ENCODE measurements around the gene APOBEC2.
A peak's percentile ranks its signal among the peaks of the same experiment; 100 is the strongest.

The APOBEC2 gene

DNA sequence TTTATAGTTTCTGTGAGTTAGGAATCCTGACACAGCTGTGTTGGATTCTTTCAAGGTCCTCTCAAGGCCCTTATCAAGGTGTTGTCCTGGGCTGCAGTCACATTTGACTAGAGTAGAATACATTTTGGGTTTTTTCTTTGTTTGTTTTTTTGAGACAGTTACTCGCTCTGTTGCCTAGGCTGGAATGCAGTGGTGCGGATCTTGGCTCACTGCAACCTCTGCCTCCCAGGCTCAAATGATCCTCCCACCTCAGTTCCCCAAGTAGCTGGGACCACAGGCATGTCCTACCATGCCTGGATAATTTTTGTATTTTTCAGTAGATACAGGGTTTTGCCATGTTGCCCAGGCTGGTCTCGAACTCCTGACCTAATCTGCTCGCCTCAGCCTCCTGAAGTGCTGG, 35.4 kb downstream of the APOBEC2 start:
- peaks cover 24 to 34% of the 10 kb centered on the region in 2 donors for H3K36me3 ChIP-seq (ENCODE audit: control insufficient read depth in 2 of 2, insufficient read depth in 2 of 2, low read length in 2 of 2)

DNA sequence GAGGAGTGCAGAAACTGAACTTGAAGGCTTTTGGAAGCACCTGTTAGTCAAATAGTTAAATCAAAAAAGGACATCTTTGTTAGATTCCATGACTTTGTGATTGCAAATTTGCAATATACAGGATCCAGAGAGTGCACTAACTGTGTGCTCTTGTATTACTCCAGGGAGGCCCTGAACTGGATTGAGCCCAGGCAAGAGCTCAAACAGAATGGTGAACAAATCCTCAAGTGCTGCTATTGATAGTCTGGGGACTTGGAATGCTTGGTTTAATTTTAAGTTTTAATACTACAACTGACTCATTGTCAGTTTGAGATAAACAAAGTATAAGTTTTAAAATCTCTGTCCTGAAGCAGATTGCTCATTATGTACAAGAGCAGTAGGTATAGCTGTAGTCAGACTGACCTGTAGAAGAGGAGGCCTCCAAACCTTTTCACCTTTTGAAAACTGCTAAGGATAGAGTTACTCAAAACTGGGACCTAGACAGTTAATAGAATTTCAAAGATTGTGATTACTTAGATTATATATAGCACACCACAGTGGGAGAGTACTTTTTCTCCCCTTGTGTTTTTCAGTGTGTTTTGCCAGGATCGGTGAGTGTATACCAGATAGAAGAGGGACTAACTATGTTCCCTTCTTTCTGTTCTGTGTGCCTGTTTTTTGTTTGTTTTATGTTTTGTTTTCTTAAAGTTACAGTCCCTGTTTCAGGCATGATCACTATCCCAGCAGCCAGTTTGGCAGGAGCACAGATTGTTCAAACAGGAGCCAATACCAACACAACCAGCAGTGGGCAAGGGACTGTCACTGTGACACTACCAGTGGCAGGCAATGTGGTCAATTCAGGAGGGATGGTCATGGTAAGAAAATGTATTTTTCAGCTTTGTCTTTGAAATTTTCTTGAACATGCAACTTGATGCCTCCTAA, 38.1 kb downstream of the APOBEC2 start:
- no peak overlapping the region for H3K27ac ChIP-seq (ENCODE audit: low read length)
- H3K27me3 ChIP-seq (ENCODE audit: control insufficient read depth in 1 of 2, insufficient read depth in 2 of 2, low read length in 2 of 2): no peaks in the 10 kb centered on the region
- peaks cover 43 to 48% of the 10 kb centered on the region in 2 donors for H3K36me3 ChIP-seq (ENCODE audit: control insufficient read depth in 2 of 2, insufficient read depth in 2 of 2, low read length in 2 of 2)
- no peaks in the 10 kb centered on the region for H3K9me3 ChIP-seq (ENCODE audit: control insufficient read depth in 2 of 2, low read length in 2 of 2)
- H3K9ac ChIP-seq (ENCODE audit: low read length in 2 of 2): no peak overlapping the region
- H3K4me3 ChIP-seq (ENCODE audit: low read length in 2 of 2): no peak overlapping the region
- H3K4me1 ChIP-seq (ENCODE audit: control insufficient read depth, insufficient read depth, low read length): no peaks in the 10 kb centered on the region

More for the DNA sequence above, 35.4 kb downstream of the APOBEC2 start:
- no peaks in the 10 kb centered on the region for H3K27me3 ChIP-seq (ENCODE audit: control insufficient read depth in 1 of 2, insufficient read depth in 2 of 2, low read length in 2 of 2)
- H3K9me3 ChIP-seq (ENCODE audit: control insufficient read depth in 2 of 2, low read length in 2 of 2): no peaks in the 10 kb centered on the region
- H3K4me1 ChIP-seq (ENCODE audit: control insufficient read depth, insufficient read depth, low read length): no peaks in the 10 kb centered on the region
- H3K27ac ChIP-seq (ENCODE audit: low read length): no peak overlapping the region
- H3K4me3 ChIP-seq (ENCODE audit: low read length in 2 of 2): no peak overlapping the region
- H3K9ac ChIP-seq (ENCODE audit: low read length in 2 of 2): no peak overlapping the region

DNA sequence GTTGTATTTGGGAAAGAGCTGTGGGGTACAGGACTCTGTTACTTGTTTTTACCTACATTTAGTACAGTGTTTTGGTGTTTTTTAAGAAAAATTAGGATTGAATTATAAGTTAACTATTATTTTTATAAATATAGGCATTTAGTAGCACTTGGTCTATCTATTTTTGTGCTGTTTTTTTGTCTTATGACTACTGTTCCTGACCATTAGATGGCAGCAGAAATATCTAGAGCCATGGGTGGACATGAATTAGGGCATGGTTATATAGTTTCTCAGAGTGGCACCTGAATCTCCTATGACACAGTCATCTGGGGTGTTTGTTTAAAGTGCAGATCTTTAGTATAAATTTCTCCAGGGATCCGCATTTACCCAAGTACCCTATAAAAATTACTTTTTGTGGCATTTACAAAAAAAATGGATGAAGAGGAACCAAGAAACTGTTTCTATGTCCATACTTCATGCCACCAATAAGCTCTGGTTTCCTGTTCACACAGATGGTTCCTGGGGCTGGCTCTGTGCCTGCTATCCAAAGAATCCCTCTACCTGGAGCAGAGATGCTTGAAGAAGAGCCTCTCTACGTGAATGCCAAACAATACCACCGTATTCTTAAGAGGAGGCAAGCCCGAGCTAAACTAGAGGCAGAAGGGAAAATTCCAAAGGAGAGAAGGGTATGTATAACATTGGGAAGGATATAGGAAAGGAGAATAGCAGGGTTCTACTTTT, 39.6 kb downstream of the APOBEC2 start:
- Histone ChIP-seq H3K4me1 (ENCODE audit: control insufficient read depth, insufficient read depth, low read length) (no peaks in the 10 kb centered on the region), H3K4me3 (ENCODE audit: low read length in 2 of 2) (no peak overlapping the region), H3K9me3 (ENCODE audit: control insufficient read depth in 2 of 2, low read length in 2 of 2) (no peaks in the 10 kb centered on the region), H3K36me3 (ENCODE audit: control insufficient read depth in 2 of 2, insufficient read depth in 2 of 2, low read length in 2 of 2) (peaks cover 55 to 59% of the 10 kb centered on the region in 2 donors), H3K27me3 (ENCODE audit: control insufficient read depth in 1 of 2, insufficient read depth in 2 of 2, low read length in 2 of 2) (no peaks in the 10 kb centered on the region), H3K9ac (ENCODE audit: low read length in 2 of 2) (no peak overlapping the region), H3K27ac (ENCODE audit: low read length) (no peak overlapping the region)

DNA sequence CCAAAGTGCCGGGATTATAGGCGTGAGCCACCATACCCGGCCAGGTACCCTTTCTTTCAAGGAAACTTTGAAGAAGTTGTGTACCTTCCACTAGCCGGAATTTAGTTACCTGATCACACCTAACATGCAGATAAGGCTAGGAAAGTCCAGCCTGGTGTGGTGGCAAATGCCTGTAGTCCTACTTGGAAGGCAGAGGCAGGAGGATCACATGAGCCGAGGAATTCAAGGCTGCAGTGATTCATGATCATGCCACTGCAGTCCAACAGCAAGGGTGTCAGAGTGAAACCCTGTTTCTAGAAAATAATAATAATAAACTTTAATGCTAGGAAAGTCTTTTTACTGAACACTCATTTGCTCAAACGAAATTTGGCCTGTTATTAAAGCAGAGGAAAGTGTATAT, 40.7 kb downstream of the APOBEC2 start:
- no peak overlapping the region for H3K4me3 ChIP-seq (ENCODE audit: low read length in 2 of 2)
- H3K9ac ChIP-seq (ENCODE audit: low read length in 2 of 2): no peak overlapping the region
- H3K36me3 ChIP-seq (ENCODE audit: control insufficient read depth in 2 of 2, insufficient read depth in 2 of 2, low read length in 2 of 2): peaks cover 63 to 66% of the 10 kb centered on the region in 2 donors

DNA sequence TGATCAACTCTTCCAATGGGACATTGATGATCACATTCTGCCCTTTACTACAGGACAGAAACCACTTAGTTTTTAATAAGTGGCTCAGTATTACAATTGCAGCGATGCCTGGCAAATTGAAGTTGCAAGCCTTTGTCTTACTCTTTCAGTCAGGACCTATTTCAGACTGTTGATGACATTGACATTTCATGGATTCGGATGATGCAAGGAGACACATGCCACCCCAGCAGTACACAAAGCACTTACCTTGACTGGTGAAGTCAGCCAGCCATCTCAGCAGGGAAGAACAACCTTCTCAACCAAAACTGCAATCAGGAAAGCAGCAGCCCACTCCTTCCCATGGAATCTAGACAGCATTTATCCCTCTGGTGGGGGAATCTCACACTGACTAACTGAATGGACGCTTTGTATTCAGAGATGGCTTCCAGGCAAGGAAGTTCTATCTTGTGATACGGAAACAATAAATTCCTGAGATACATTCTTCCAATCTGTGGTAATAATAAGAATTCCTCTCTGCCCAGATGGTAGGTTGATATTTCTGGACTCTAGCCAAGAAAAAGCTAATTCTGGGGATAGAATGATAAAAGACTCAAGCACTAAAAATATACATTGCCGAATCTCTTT, 44.6 kb downstream of the APOBEC2 start:
- Histone ChIP-seq H3K27me3 (ENCODE audit: control insufficient read depth in 1 of 2, insufficient read depth in 2 of 2, low read length in 2 of 2) (no peaks in the 10 kb centered on the region), H3K36me3 (ENCODE audit: control insufficient read depth in 2 of 2, insufficient read depth in 2 of 2, low read length in 2 of 2) (peaks cover 47 to 58% of the 10 kb centered on the region in 2 donors), H3K4me3 (ENCODE audit: low read length in 2 of 2) (no peak overlapping the region), H3K9me3 (ENCODE audit: control insufficient read depth in 2 of 2, low read length in 2 of 2) (no peaks in the 10 kb centered on the region), H3K27ac (ENCODE audit: low read length) (no peak overlapping the region), H3K9ac (ENCODE audit: low read length in 2 of 2) (no peak overlapping the region), H3K4me1 (ENCODE audit: control insufficient read depth, insufficient read depth, low read length) (no peaks in the 10 kb centered on the region)

More for the DNA sequence above, 40.7 kb downstream of the APOBEC2 start:
- Histone ChIP-seq H3K27ac (ENCODE audit: low read length) (no peak overlapping the region), H3K27me3 (ENCODE audit: control insufficient read depth in 1 of 2, insufficient read depth in 2 of 2, low read length in 2 of 2) (no peaks in the 10 kb centered on the region), H3K9me3 (ENCODE audit: control insufficient read depth in 2 of 2, low read length in 2 of 2) (no peaks in the 10 kb centered on the region), H3K4me1 (ENCODE audit: control insufficient read depth, insufficient read depth, low read length) (no peaks in the 10 kb centered on the region)

DNA sequence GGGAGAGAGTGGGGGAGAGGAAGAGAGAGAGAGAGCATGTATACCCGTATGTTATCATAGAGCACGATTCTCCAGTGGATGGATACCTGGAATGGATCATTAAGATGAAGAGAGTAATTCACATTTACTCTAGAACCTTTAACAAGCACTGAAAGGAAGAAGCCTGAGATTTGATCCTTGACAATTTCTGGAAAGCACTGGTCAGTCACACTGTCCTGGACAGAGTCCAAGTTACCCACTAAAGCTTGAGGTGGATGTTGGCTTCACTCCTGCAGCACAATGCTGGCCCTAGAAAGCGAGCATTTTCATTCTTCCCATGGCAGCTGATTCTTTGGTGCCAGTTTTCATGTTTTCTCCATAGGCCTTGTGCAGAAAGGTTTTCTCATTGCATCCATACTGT, 45.4 kb downstream of the APOBEC2 start:
- H3K9ac ChIP-seq (ENCODE audit: low read length in 2 of 2): no peak overlapping the region
- no peak overlapping the region for H3K4me3 ChIP-seq (ENCODE audit: low read length in 2 of 2)
- H3K27ac ChIP-seq (ENCODE audit: low read length): peak overlapping the region; percentile 18
- H3K4me1 ChIP-seq (ENCODE audit: control insufficient read depth, insufficient read depth, low read length): no peaks in the 10 kb centered on the region
- no peaks in the 10 kb centered on the region for H3K9me3 ChIP-seq (ENCODE audit: control insufficient read depth in 2 of 2, low read length in 2 of 2)
- H3K36me3 ChIP-seq (ENCODE audit: control insufficient read depth in 2 of 2, insufficient read depth in 2 of 2, low read length in 2 of 2): peaks cover 39 to 54% of the 10 kb centered on the region in 2 donors
- H3K27me3 ChIP-seq (ENCODE audit: control insufficient read depth in 1 of 2, insufficient read depth in 2 of 2, low read length in 2 of 2): no peaks in the 10 kb centered on the region

DNA sequence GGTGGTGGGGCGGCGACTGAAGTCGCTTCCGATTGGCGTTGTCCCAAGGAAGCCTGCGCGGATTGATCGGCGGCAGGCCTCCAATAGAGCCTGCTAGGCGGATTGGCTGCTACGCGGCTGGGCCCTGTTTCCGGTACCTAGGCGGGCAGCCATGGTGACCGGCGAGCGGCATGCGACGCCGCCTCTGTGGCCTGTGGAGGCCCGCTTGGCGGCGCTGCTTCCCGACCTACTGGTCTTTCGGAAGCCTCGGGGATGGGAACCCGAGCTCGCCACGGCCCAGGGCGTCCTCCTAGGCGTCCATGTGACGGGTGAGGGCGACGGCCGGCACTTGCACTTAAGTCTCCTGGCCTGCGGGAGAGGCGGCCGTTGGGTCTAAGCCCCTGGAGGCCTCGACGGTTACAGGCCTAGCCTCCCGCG, 47.9 kb downstream of the APOBEC2 start:
- H3K36me3 ChIP-seq (ENCODE audit: control insufficient read depth in 2 of 2, insufficient read depth in 2 of 2, low read length in 2 of 2): peaks cover 18 to 33% of the 10 kb centered on the region in 2 donors
- H3K27me3 ChIP-seq (ENCODE audit: control insufficient read depth in 1 of 2, insufficient read depth in 2 of 2, low read length in 2 of 2): no peaks in the 10 kb centered on the region
- H3K27ac ChIP-seq (ENCODE audit: low read length): no peak overlapping the region
- H3K4me3 ChIP-seq (ENCODE audit: low read length in 2 of 2): no peak overlapping the region
- H3K4me1 ChIP-seq (ENCODE audit: control insufficient read depth, insufficient read depth, low read length): no peaks in the 10 kb centered on the region
- no peaks in the 10 kb centered on the region for H3K9me3 ChIP-seq (ENCODE audit: control insufficient read depth in 2 of 2, low read length in 2 of 2)
- H3K9ac ChIP-seq (ENCODE audit: low read length in 2 of 2): no peak overlapping the region

DNA sequence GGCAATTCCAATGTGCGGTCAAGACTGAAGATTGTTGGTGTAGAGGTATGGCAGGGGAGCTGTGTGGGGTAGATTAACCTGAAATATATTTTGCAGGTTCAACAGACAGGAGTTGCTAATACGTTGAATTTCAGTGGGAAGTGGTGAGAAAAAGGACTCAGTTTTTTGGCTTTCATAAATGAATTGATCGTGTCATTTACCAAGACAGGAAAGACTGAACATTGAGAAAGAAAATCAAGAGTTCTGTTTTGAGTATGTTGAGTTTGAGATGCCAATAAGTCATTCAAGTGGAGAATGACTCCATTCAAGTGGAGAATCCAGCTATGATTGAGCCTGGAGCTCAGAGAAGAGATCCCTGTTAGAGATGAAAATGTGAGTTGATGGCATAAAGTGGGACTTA, 50.8 kb downstream of the APOBEC2 start:
- H3K36me3 ChIP-seq (ENCODE audit: control insufficient read depth in 2 of 2, insufficient read depth in 2 of 2, low read length in 2 of 2): peaks cover 0 to 7% of the 10 kb centered on the region in 2 donors
- H3K27ac ChIP-seq (ENCODE audit: low read length): no peak overlapping the region
- H3K9me3 ChIP-seq (ENCODE audit: control insufficient read depth in 2 of 2, low read length in 2 of 2): no peaks in the 10 kb centered on the region
- H3K4me3 ChIP-seq (ENCODE audit: low read length in 2 of 2): no peak overlapping the region
- no peaks in the 10 kb centered on the region for H3K4me1 ChIP-seq (ENCODE audit: control insufficient read depth, insufficient read depth, low read length)
- no peak overlapping the region for H3K9ac ChIP-seq (ENCODE audit: low read length in 2 of 2)
- no peaks in the 10 kb centered on the region for H3K27me3 ChIP-seq (ENCODE audit: control insufficient read depth in 1 of 2, insufficient read depth in 2 of 2, low read length in 2 of 2)

DNA sequence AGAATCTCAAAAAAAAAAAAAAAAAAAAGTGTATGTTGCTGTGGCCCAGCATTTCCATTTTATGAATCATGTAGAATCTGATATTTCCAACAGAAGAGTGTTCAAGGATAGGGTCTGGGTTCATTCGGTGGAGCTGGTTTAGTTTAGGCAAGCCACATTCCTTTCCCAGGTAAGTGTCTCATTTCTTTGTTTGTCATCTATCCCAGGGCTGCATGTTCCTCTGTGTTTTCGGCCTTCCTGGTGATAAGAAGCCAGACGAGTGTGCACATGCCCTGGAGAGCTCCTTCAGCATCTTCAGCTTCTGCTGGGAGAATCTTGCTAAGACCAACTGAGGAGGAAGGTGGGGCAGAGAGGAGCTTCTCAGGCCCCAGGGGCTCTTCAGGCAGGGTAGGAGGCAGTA, 58.0 kb downstream of the APOBEC2 start:
- Histone ChIP-seq H3K4me1 (ENCODE audit: control insufficient read depth, insufficient read depth, low read length) (no peaks in the 10 kb centered on the region), H3K9me3 (ENCODE audit: control insufficient read depth in 2 of 2, low read length in 2 of 2) (no peaks in the 10 kb centered on the region), H3K36me3 (ENCODE audit: control insufficient read depth in 2 of 2, insufficient read depth in 2 of 2, low read length in 2 of 2) (peaks cover 0 to 2% of the 10 kb centered on the region in 2 donors), H3K9ac (ENCODE audit: low read length in 2 of 2) (no peak overlapping the region), H3K27me3 (ENCODE audit: control insufficient read depth in 1 of 2, insufficient read depth in 2 of 2, low read length in 2 of 2) (no peaks in the 10 kb centered on the region), H3K4me3 (ENCODE audit: low read length in 2 of 2) (no peak overlapping the region), H3K27ac (ENCODE audit: low read length) (no peak overlapping the region)
